Purkinje cell (primary cell): Measurements from ENCODE around the gene SERPINB1. TPM values are rescaled to one million over a fixed set of nuclear protein-coding genes. Genes with fewer than 3 reads are reported as not detected.

ENCODE experiments used
- polyA plus RNA-seq: library from polyadenylated mRNA; unstranded; fragments of >200 nt; fragmentation: Nextera tagmentation; gene quantifications from 2 replicates; pipeline ENCODE4 v1.2.1, GENCODE V29; 2014

Gene SERPINB1
- polyA plus RNA-seq: 2.5 and 8.1 TPM in 2 replicates

GRCh38 chr6:2841264-2842138 is at the start of gene SERPINB1:
Gene SERPINB1 (minus strand): TSS chr6:2841863. CDS start chr6:2840586, 1,277 bp downstream.

Other genes with a start within 250 kb of the SERPINB1 start
- gene MYLK4, start 90.9 kb downstream of the SERPINB1 start, polyA plus RNA-seq: 0.26 and 0.27 TPM in 2 replicates
- gene WRNIP1, start 76.5 kb downstream of the SERPINB1 start, polyA plus RNA-seq: 34.7 and 47.0 TPM in 2 replicates
- 18.0 and 20.6 TPM in 2 replicates for gene SERPINB9, start 61.4 kb upstream of the SERPINB1 start, polyA plus RNA-seq
- gene SERPINB6, start 129.7 kb upstream of the SERPINB1 start, polyA plus RNA-seq: 13.6 and 23.1 TPM in 2 replicates
- 65.0 and 96.8 TPM in 2 replicates for gene NQO2, start 158.0 kb upstream of the SERPINB1 start, polyA plus RNA-seq
- gene RIPK1, start 226.6 kb upstream of the SERPINB1 start, polyA plus RNA-seq: 1.4 and 2.4 TPM in 2 replicates